C4-2B (cell line): ENCODE results near the gene PAQR9.

ENCODE experiments used
- H3K27ac ChIP-seq: fragments of 450-650 bp; 2 replicates; pipeline ENCODE4 v1.5.1; 2017
- CTCF ChIP-seq: fragments of 450-650 bp; conservative IDR thresholded peaks from 2 replicates; pipeline ENCODE4 v1.5.1; 2017; ENCODE audit warnings: mild to moderate bottlenecking
- ZFX ChIP-seq: fragments of 450-650 bp; IDR thresholded peaks from 2 replicates; pipeline ENCODE4 v1.6.1; 2017

PAQR9 gene

DNA sequence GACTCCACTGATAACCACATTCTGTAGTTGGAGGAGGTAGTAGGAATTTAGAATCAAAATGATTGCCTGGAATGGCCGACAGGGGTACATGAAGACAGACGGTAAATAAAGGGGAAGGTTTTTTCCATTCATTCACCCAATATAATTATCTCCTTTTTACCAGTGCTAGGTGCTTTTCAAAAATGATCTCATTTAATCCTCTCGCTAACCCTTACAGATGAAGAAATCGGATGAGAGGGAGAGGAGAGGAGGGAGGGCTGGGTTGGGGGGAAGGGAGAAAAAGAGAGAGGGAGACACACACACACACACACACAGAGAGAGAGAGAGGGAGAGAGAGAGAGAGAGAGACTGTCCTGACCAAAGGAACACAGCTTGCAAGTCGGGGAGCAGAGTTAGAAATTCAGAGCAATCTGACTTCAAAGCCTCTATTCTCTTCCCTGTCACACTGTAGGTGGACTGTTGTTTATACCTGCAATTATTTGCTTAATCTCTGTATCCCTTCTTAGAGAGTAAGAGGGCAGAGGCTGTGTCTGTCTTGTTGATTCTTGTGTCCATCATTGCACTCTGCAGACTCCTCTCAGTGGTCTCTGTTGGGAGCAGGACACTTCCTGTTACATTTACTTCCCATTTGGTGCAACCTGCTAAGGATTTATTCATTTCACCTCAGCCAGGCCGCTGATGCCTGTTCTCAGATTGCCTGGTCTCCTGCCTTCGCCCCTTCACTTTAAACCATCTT, 18.7 kb upstream of the PAQR9 start:
- peak overlapping the region; percentile 58 for H3K27ac ChIP-seq
- TF ChIP-seq CTCF = no peak
- no peak for TF ChIP-seq ZFX

GRCh38 chr3:142981108-142981507, 17.6 kb upstream of the PAQR9 start:
- H3K27ac ChIP-seq = no peak overlapping the region
- TF ChIP-seq CTCF (no peak; the same call in none of the 2 replicates), ZFX (no peak)

DNA sequence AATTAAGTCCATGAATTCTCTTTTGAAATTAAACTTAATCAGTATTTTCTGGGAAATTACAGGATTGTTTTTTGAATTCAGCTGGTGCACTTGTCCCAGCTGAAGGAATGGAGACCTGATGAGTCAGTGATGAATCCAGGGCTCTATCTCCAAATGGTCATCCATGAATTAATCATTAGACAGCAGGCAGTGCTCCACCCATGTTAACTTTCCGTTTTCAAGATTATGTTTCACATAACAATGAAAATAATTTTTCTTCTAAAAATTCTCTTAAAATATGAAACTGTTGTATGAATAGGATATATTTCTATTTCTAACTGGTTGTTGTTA, 13.9 kb upstream of the PAQR9 start:
- TF ChIP-seq CTCF (no peak), ZFX (no peak)
- H3K27ac ChIP-seq = no peak overlapping the region

DNA sequence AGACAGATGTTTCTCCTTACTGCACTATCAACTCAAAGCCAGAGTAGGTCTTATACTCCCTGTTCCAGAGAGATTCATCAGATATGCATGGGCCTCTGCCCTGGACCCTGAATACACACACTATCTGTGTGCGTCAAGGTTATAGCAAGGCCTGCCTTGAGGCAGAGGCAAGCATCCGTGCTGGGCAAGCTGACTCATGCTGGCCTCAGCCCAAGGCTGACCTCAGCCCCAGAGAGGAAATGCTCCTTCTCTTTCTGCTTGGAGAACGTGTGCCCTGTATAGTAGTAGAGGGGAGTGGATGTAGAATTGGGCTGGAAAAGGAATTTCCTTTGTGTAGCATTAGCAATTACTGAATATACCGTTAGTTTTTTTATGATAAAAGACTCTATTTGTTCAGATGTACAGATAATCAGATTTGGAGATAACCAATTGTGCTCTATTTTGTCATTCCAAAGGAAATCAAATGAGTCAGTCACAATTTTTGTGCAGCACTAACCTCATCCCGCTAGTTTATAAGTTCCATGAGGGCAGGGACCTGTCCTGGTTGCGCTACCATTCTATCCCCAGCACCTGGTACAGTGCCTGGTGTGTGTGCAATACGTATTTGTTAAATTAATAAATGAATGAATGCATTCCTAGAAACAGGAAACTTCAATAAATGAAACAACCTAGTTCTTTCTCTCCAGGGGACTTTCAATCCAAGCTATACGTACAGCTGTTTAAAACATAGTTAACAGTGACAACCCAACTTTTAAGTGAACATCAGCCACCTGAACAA, 13.3 kb upstream of the PAQR9 start:
- TF ChIP-seq CTCF (no peak), ZFX (no peak)
- H3K27ac ChIP-seq = no peak overlapping the region; the same call in 1 of the 2 replicates

GRCh38 chr3:142975316-142975995, 12.0 kb upstream of the PAQR9 start:
- H3K27ac ChIP-seq = no peak overlapping the region
- TF ChIP-seq ZFX (no peak), CTCF (peak; percentile 29)

DNA sequence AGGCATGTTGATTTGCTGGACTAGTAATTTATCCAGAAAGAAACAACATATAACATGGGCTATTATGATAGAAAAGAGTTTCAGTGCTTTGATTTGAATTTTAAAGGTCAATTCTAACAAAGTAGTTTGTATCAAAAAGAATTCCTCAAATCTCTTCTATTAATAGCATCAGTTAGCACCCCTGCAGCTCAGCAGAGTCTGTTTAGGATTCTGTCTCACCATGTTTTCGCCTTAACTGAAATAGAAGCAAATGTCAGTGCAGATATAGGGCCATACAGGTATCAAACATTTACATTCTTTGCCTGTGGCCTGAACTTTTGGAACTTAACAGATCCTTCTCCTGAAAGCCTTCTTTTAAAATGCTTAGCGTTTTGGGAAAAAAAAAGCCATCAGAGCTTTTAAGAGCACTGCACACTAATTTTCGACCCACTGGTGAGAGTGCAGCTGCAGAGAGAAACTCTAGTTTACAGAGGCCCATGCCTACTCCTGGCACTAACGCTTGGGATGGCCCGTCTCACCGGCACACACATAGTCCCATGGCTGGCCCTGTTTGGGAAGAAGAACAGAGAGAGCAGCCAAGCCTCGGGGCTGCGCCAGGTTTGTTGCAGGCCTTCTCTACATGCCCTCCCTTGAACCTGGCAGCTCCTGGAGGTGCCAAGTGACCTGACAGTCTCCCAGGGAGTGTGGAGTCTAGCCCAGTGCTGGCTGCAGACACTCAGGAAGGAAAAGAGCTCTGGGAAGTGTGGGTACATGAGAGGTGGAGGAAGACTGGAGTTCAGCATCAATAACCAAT, 9.9 kb upstream of the PAQR9 start:
- H3K27ac ChIP-seq = peak overlapping the region; percentile 14
- TF ChIP-seq CTCF (no peak), ZFX (no peak)
